T47D (cell line): ENCODE results near the gene ZYX.

Experiments used
- DNase-seq, 2 experiments: peaks; one replicate each; pipeline versions ENCODE4 v3.0.0 to v3.0.0-alpha.2; 2011 to 2012; ENCODE audit warnings: low read depth in 1 of 2, low spot score in 1 of 2
- JUND ChIP-seq: IDR thresholded peaks from 2 replicates; pipeline ENCODE4 v1.6.1; 2012; ENCODE audit warnings: low read depth
- in situ Hi-C: cut with HindIII; loops from 2 replicates; pipeline ENCODE4 v1.10.0; 2016; ENCODE audit warnings: low sequenced_read_pairs, low pct_unique_long_range_greater_than_20kb

Gene ZYX

GRCh38 chr7:143369678-143370651 is 11.2 kb upstream of the ZYX start:
- no peak for DNase-seq
- TF ChIP-seq JUND = no peak
- in situ Hi-C loops = no loop called here

- in situ Hi-C loops = no loop called here
- no peak for TF ChIP-seq JUND
- peak in 1 of 2 experiments; percentile 19 for DNase-seq
Measured at GRCh38 chr7:143372070-143372469, 9.1 kb upstream of the ZYX start.

- DNase-seq = no peak
- in situ Hi-C loops = no loop called here
Measured at GRCh38 chr7:143373255-143373794, 7.8 kb upstream of the ZYX start.

GRCh38 chr7:143374561-143374960 is 6.6 kb upstream of the ZYX start:
- no peak for TF ChIP-seq JUND
- no peak for DNase-seq
- in situ Hi-C loops = no loop called here

More at GRCh38 chr7:143373255-143373794, 7.8 kb upstream of the ZYX start:
- TF ChIP-seq JUND = no peak

GRCh38 chr7:143375298-143376034 is 5.7 kb upstream of the ZYX start:
- in situ Hi-C loops = no loop called here
- no peak for TF ChIP-seq JUND

GRCh38 chr7:143376396-143376795 is 4.7 kb upstream of the ZYX start:
- DNase-seq = no peak
- in situ Hi-C loops = no loop called here
- no peak for TF ChIP-seq JUND

More at GRCh38 chr7:143375298-143376034, 5.7 kb upstream of the ZYX start:
- no peak for DNase-seq

- DNase-seq = no peak
- no peak for TF ChIP-seq JUND
Measured at GRCh38 chr7:143379611-143380259, 1.4 kb upstream of the ZYX start.

GRCh38 chr7:143380260-143380645 is 892 bp upstream of the ZYX start:
- TF ChIP-seq JUND = no peak
- in situ Hi-C loops = no loop called here
- DNase-seq = peak; percentile 53 to 74

More at GRCh38 chr7:143379611-143380259, 1.4 kb upstream of the ZYX start:
- in situ Hi-C loops = no loop called here

- in situ Hi-C loops = no loop called here
Measured at GRCh38 chr7:143381427-143382125, 431 bp downstream of the ZYX start.

GRCh38 chr7:143382126-143382790 is 1.1 kb downstream of the ZYX start:
- TF ChIP-seq JUND = no peak
- in situ Hi-C loops = no loop called here
- DNase-seq = no peak

More at GRCh38 chr7:143381427-143382125, 431 bp downstream of the ZYX start:
- TF ChIP-seq JUND = no peak
- DNase-seq = peak in 1 of 2 experiments; percentile 18
